Measurements from ENCODE around the gene UNC5CL.

UNC5CL gene, protein sequence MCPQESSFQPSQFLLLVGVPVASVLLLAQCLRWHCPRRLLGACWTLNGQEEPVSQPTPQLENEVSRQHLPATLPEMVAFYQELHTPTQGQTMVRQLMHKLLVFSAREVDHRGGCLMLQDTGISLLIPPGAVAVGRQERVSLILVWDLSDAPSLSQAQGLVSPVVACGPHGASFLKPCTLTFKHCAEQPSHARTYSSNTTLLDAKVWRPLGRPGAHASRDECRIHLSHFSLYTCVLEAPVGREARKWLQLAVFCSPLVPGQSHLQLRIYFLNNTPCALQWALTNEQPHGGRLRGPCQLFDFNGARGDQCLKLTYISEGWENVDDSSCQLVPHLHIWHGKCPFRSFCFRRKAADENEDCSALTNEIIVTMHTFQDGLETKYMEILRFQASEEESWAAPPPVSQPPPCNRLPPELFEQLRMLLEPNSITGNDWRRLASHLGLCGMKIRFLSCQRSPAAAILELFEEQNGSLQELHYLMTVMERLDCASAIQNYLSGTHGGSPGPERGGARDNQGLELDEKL

DNA sequence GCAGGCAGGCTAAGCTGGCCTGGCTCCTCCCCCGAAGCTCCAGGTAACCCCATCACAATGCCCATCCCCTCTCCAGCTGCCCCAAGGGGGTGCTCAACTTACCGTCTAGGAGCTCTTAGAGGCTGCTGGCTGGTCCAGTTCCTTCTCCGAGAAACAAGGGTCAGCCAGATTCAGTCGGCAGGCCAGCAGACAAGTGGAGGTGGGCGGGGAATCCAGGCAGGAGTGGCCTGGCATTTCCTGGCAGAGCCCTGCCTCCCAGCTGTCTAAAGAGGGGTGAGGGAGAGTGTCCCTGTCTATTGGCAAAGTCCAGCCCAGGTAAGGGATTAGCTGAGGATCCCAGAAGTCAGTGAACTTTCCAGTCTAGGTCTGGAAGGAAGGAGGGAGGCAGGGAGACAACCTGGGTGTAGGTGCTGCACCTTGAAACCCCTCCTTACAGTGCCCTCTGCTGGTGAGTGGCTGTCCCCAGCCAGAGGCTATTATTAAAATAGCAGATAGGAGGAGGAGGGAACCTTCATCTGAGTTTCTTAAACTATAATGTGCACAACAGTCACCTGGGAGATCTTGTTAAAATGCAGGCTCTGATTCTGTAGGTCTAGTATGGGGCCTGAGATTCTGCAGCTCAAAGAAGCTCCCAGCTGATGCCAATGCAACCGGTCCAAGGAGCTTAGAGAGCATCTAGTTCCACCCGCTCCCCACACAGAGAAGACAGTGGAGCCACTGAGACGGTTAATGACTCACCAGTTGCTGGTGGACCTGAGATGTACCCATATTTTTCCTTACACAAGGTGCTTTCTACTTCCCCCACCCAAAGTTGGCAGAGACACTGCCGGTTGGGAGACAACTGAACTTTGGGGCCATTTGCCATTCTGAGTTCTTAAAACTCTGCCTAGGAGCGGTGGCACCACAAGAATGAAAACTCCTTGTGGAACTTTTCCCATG, at the start of gene UNC5CL:
Gene UNC5CL, minus strand, starts transcription at position 162 of the 939 bp plus-strand sequence. CDS start 4,147 bp downstream, outside the sequence.
- FAIRE-seq = no peak

DNA sequence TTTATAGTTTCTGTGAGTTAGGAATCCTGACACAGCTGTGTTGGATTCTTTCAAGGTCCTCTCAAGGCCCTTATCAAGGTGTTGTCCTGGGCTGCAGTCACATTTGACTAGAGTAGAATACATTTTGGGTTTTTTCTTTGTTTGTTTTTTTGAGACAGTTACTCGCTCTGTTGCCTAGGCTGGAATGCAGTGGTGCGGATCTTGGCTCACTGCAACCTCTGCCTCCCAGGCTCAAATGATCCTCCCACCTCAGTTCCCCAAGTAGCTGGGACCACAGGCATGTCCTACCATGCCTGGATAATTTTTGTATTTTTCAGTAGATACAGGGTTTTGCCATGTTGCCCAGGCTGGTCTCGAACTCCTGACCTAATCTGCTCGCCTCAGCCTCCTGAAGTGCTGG, 49.4 kb upstream of the UNC5CL start:
- FAIRE-seq = no peak

DNA sequence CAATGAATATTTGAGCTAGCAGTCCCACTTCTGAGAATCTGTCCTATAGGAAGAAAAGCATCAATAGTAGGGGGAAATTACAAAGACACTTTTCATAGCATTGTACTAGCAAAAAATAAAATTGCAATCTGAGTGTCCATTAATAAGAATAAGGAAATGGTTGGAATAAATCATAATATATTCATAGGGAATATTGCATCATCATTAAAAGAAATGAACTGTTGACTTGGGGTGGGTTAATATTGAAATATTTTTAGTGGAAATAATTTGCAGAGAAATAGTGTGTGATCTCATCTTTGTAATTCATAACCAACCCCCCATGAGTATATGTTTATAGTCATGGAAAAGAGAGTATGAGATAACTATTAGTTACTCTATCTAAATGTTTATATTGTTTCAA, 46.2 kb upstream of the UNC5CL start:
- FAIRE-seq = no peak

DNA sequence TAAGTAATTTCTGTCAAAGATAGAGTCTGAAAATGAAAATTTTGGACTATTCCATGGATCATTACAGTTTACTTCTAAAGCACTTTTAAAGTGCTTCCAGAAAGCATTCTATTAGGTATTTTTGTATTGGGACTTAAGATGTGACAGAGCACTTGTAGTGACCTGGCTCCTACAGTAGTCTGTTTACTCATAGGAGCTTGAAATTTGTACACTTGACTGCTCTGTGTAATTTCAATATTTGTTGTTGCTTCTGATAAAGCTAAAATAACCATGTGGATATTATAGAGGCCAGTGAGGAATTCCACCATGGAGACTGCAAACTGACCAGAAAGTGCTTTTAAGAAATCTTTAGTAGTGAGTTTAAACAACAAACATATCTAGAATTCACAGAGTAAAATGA, 44.1 kb upstream of the UNC5CL start:
- FAIRE-seq = no peak

DNA sequence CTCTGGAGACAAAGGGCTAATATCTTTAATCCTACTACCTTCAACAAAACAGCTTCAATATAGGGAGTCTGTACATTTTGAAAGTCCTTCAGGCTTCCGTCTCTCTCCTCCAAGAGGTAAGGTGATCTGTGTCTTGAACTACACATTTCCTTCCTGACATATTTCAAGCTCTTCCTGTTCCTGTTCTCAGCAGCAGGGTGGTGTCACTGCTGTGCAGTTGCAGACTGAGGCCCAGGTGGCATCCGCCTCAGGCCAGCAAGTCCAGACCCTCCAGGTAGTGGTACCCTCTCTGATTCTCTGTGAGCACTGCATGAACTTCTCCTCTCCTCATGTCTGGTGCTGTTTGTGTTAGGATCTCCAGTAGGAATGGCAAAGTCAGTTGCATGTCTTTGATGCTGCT, 41.6 kb upstream of the UNC5CL start:
- no peak for FAIRE-seq

DNA sequence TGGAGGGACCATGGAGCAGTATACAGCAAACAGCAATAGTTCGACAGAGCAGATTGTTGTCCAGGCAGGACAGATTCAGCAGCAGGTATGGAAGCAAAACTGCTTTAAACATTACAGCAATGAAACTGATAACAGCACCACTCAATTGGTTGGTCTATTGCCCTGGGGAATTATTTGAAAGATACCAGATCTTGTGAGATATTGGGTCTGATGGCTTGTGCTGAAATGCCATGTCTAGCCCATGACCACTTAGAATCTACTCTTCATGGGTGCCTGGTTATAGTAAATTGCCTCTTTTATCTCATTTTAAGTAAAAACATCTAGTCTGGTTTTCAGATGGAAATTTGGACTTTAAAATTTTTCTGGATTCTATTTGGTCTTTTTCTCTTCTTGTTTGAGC, 40.1 kb upstream of the UNC5CL start:
- FAIRE-seq = no peak

DNA sequence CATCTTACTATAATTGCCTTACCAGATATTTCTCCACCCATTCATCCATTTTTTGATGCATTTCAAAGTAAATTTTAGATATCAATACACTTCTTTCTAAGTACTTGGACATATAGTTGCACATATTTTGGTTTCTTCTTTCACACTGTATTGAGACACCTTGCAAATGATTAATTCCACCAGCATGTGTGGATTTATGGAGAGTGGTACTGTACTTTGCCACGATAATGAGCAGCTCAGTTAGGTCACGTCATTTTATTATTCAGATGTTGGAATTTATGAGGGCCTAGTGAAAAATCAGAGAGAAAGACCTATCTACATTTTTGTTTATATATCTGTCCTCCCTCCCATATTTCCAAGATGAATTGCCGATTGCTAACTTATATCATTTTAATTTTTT, 39.1 kb upstream of the UNC5CL start:
- FAIRE-seq = no peak

DNA sequence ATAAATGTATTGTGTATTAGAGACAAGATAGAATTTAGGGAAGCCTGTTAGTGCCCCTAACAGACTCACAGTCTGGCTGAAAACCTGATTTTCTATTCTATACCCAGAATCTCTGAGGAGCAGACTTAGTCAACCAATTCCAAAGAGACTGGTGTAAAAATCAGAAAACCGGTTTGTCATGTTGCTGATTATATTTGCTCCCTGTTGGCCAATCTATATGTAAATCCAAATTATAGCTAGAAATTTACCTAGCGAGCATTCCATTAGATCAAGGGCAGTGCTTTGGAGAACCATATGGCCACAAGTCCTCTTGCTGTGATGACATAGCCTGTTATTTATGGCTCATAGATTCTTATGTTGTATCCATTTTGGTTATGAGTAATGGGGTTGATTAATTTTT, 38.5 kb upstream of the UNC5CL start:
- FAIRE-seq = no peak

DNA sequence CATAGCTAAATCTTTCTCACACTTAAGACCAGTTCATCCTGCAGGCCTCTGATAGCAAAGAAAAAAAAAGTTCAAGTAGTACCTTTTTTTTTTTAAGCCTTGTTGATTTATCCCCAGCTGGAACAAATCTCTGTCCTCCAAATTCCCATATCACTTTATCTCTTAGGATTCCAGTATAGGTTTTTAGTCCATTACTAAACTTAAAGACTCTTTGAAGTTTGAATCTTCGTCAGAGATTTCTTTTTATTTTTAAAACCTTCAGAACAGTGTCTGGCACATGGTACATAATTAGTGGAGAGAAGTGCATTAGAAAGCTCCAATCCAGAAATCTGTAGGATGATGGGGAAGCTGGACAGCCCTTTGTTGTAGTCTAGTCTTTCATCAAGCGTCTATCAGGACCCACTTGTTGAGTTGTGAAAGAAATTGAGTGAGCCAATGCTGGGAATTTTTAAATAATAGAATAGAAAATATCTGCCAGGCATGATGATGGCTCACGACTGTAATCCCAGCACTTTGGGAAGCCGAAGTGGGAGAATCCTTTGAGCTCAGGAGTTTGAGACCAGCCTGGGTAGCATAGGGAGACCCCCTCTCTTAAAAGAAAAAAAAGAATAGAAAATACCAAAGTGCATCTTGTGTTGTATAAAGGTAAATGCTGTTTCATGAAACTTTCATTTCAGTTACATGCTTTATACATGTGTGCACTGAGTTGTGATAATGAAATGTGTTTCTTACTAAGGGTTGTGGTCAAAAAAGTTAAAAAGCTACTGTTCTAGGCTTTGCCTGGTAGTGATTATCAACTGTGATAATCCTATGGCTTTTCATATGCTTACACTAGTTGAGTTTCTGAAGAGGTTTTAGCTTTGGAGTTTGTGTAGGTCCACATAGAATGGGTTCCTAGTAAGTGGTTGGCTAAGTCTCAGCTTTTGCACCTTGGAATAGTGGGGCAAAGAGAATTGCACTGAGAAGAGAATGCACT, 36.9 kb upstream of the UNC5CL start:
- FAIRE-seq = no peak

DNA sequence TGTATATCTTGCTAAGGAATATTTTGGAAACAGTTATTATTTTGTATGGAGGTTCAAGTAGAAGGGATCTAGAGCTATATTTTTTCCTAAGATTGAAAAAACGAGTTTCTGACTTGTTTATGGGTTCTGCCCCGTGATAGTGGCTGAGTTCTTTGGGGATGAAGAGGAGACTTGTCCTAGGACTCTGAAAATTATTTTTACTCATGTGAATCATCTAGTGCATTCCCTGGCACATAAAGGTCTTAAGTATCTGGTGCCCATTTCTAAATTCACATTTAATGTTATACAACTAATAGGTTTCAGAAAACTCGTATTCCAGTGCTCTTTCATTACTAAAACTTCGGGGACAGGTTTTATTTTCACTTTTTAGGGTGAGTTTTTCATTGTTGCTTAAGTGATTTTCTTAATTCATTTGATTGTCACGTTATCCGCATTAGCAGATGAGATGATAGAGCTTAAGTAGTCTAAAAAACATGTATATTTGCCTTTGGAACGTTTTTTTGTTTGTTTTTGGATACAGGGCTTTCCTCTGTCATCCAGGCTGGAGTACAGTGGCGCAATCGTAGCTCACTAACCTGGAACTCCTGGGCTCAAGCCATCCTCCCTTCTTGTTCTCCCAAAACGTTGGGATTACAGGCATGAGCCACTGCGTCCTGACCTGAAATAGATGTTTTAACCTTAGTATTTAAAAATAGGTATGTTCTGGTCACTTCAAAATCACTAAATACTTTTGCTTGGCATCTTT, 35.8 kb upstream of the UNC5CL start:
- FAIRE-seq = no peak

DNA sequence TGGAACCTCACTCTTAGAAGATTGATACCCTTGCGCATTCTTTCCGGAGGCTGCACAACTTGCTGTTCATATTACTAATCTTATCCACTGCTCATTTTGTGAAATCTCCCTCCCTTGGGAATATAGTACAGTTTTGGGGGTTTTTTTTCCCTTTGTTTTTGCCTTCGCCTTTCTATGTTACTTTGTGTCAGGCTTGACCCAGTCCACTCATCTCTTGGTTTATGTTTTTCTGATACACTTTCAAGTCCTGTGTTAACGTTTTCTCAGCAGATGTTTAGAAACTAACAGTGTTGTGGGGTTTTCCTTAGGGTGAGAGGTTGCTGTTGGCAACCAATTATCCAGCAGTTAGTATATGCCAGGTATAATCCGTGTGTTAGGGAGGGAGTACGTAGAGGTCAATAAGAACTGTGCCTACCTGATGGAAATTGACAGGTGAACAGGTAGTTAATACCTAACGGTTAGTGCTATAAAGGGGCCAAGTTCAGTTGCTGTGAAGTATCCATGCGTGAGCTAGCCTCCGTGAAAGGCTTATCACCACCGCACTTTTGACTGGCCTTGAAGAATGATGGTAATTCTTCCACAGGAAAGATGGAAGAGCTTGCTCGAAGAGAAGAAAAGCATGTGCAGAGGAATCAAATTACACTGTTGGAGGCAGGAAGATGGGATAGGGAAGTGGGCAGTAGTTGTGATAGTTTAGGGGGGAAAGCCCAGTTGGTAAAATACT, 35.1 kb upstream of the UNC5CL start:
- FAIRE-seq = no peak

DNA sequence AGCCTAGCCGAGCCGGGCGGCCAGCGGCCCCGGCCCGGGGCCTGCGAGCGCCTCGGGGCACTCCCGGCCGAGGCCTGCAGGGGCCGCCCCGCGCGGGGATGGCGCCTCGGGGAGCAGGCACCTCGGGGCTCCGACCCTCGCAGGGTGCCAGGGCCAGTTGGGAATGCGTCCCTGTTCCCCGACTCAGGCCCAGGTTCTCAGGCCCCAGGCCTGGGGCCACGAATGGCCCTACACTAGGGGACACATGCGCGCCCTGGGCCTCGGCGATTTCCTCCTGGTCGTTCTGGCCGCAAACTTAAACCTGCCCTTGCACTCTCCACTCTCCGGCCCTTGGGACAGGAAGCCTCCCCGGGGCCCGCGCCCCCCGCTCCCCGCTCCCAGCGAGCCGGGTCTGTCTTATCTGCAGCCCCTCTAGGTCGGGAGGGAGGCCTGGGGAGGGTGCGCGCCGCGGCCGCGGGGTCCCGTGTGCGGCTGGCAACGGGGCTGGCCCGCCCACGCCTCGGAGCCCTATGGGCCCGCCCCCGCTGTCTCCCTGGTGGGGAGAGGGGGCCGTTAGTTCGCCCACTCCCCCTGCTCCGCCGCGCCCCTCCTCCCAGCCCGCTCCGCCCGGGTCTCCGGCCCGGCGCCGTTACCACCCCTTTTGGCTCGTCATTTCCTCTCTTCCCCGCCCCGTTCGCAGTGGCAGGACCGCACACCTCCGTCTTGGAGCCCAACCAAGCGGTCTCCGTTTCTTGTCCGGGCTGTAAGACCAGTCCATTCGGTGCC, 34.4 kb upstream of the UNC5CL start:
- FAIRE-seq = no peak

DNA sequence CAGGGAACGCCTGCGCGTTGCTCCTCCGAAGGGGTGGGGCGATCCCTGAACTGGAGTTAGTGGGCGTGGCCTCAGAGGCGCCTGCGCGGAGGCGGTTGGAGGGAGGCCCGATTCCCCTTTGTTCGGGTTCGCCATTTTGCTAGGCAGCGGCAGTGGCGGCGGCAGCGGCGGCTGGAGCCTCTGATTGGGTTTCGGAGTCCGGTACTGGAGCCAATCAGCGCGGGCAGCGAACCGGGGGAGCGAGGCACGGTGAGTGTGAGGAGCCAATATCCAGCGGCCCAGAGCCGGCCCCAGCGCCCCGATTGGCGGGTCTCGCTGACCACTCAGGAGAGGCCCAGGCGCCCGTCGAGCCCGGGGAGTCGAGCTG, 33.8 kb upstream of the UNC5CL start, which contains the start of gene NFYA:
Gene NFYA, plus strand, starts transcription at position 139 of the 367 bp plus-strand sequence. CDS start 6,116 bp downstream, outside the sequence.
- no peak for FAIRE-seq

DNA sequence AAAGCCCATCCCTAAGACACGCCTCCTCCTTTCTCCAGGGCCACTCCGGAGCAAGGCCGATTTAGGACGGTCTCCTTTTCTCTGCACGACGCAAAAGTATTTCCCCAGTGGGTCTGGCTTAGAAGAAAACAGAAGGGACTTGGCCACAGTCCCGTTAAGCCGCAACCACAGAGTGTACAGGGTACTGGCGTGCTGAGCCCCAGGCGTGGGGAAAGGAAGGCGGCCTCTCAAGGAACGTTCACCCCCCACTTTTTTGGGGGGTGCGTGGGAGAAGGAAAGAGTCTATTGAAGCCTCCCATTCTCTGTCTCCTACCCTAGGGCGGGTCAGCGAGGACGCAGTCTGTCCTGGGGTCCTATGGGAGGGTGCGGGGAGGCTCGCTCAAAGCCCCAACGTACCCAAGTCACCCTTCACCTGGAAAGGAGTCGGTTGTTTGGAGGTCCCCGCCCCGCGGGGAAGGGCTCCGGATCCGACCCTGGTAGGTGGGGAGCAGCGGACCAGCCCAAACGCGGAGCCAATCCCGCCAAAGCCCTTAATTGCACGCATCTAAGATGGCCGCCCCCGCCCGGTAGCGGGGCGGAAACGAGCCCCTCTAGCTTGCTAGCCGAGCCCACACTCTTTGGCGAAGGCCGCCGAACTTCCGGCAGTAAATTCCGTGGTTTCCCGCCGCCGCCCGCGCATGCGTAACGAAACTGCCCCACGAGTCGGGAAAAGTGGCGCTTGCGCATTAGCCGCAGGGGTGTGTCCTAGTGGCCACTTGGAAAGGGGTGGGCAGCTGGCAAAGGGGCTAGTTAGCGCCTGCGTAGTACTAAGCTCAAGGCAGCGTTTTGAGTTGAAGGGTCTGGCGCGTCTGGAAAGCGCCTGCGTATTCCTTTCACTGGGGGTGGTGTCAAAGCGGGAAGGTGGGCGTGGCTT, 33.2 kb upstream of the UNC5CL start, which contains the start of gene OARD1:
Gene OARD1, minus strand, starts transcription at position 434 of the 913 bp plus-strand sequence. CDS start 722 bp downstream, outside the sequence.
- FAIRE-seq = peak; percentile 98

DNA sequence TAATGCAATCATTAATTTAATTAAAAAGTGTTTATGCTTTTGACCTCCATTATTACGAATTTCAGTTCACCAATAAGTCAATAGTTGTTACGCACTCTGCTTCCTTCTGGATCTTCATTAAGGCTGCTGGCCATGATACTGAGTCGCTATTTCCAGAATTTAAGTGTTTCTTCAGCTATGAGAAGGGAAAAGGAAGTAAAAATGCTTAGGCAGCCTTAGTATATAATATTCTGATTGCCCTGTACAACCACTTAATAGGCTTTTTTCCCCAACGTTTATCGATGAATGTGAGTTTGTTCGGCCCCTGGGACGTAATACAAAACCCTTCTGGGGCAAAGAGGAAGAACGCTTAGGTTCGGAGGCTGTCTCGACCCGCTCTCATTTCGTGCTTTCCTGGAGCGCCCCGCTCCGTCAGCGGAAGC, 32.5 kb upstream of the UNC5CL start:
- FAIRE-seq = no peak

DNA sequence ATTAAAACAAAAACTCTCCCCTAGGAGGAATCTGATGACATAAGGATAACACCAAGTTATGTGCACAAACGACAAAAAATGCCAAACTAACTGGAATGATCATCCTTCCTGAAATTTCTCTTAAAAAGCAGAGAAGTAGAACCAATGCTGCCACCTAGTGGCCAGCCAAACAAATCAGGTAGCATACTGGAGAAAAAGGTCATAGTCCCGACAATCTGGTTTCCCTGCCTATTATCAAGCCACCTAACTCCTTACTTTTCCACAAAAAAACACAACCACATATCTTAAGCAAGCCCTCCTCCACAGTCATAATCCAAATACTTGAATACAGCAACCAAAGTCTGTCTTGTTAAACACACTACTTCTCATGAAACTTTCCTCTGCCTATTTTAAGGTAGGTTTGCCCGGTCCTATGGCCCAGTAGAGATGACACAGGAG, 27.9 kb upstream of the UNC5CL start:
- FAIRE-seq = peak; percentile 45

DNA sequence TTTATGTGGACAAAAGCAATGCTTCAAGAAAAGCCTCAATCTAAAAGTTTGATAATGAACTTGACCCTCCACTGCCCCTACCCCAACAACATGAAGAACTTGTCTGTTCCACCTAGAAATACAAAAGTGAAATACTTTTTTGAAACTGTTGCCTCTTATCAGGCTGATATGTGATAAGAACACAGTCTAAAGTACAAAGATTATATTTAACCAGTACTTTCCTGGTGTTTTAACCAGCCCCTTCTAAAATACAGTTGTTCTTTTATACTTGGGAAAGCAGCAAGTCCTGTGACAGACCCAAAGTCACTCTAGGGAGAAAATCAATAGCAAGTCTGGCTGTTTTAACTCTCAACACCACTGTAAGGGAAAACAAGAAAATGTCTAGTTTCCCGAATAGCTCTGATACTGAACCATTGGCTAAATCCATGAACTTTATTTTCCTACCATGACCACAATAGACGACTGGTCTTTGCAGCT, 26.6 kb upstream of the UNC5CL start:
- FAIRE-seq = no peak

DNA sequence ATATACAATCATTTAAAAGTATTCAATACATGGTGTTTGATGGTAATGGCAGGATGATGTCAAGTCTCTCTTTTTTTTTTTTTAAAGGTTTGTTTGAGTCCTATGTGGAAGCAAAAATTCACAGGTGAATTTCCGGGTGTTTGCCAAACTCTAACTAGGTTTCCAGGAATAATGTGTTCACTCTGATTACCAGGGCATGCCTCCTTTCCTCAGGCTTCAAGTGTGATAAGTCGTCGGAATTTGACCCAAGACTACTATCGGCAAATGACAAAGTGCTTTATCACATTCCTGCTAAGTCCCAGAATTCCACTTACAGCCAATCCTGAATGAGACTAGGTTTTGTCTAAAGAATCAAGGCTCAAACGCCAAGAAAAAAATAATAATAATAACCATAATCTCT, 25.8 kb upstream of the UNC5CL start:
- FAIRE-seq = no peak

DNA sequence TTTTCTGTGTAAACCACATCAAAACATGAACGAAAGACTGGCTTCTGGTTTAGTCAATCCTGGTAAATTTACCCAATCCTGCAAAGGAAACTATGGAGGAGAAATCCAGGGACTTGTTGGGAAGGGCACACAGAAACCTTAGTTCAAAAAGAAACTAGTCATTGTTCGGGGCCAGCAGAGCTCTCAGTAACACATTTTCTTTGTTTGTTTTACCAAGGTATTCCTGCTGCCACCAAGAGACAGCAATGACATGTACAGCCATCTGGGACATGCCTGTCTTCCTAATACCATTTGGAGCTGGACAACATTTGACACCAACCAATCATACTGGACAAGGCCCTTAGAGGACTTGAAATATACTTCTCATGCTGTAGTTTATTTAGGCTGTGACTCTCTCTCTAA, 24.9 kb upstream of the UNC5CL start:
- no peak for FAIRE-seq

All from TTC549 (cell line).